Measurements from ENCODE around the gene RPS4Y1.

DNA sequence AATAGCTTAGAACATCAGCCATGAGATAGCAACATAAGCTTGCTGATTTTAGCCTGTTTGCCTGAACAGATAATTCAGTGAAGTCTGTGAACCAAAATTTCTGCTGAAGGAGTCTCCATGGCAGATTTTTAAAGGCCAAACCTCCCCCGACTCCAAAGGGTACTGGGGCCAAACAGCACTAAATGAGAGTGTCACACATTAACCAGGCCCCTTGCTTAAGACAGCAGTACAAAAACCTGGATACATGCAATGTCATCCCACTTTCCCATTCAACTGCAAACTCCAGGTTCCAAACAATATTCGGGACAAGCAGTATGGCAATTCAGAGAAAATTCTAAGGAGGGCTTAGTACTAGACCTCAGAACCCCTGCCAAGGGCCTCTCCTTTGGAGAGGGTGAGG, 4.3 kb upstream of the RPS4Y1 start:
- TF ChIP-seq CTCF (optimal IDR thresholded peaks at IDR 0.05 in 1 of 3, IDR thresholded peaks at IDR 0.05 in 1 of 3, conservative IDR thresholded peaks at IDR 0.05 in 1 of 3; ENCODE audit: extremely low read depth in 1 of 3, insufficient read depth in 2 of 3, low read length in 3 of 3) (no peak), EZH2 (IDR thresholded peaks at IDR 0.05; ENCODE audit: low read length) (no peak)
